SK-N-SH (cell line): ENCODE measurements around the gene KCNJ9. TPM values are rescaled to one million over a fixed set of nuclear protein-coding genes. Genes with fewer than 3 reads are reported as not detected.

Source experiments
- CTCF ChIA-PET: fragments of 300-600, 350-600 bp; formaldehyde crosslinking; extraction: SDS; loops from one replicate; lab custom pipeline; 2021; lab: Yijun Ruan, JAX
- POLR2A ChIA-PET: fragments of 350-600 bp; sonication (Branson Sonifier 250); formaldehyde crosslinking; extraction: SDS; loops from one replicate; lab custom pipeline; 2020; ENCODE audit warnings: antibody characterized with exemption, inconsistent platforms; lab: Yijun Ruan, JAX
- DNase-seq: peaks from one replicate; pipeline ENCODE4 v3.0.0; 2012
- H2AFZ ChIP-seq: fragments of 200-600 bp; sonication (generic); 2 replicates; pipeline ENCODE4 v1.8.1; 2016; ENCODE audit warnings: antibody characterized with exemption, mild to moderate bottlenecking, low read depth
- H3F3A ChIP-seq: fragments of 200-600 bp; sonication (generic); replicated peaks from 2 replicates; pipeline ENCODE3; 2016; ENCODE audit warnings: antibody characterized with exemption, mild to moderate bottlenecking; ENCODE audit not compliant: insufficient read depth
- H3K27ac ChIP-seq, 2 experiments: fragments of 200-500 bp in 1 of 2; fragments of 200-600 bp in 1 of 2; sonication (Bioruptor generic) in 1 of 2; sonication (generic), shearing (Covaris generic) in 1 of 2; 2 replicates each; pipeline versions ENCODE4 v1.5.1 to v1.6.1; 2014 to 2016; ENCODE audit warnings: low read depth in 2 of 2, inconsistent platforms in 1 of 2, low read length in 1 of 2, mild to moderate bottlenecking in 1 of 2, mixed read lengths in 1 of 2
- H3K27me3 ChIP-seq: fragments of 200-600 bp; sonication (generic), shearing (Covaris generic); 2 replicates; pipeline ENCODE4 v1.6.1; 2016; ENCODE audit warnings: mixed run types; ENCODE audit not compliant: insufficient read depth
- H3K36me3 ChIP-seq, 2 experiments: fragments of 200-500 bp in 1 of 2; fragments of 200-600 bp in 1 of 2; sonication (Bioruptor generic) in 1 of 2; sonication (generic) in 1 of 2; replicated peaks in 1 of 2; 2 replicates each; pipeline versions ENCODE3 to v1.5.1; 2014 to 2016; ENCODE audit warnings: low read length in 1 of 2, mild to moderate bottlenecking in 1 of 2; ENCODE audit not compliant: insufficient read depth in 2 of 2, control insufficient read depth in 1 of 2
- H3K4me1 ChIP-seq, 2 experiments: fragments of 200-500 bp in 1 of 2; fragments of 200-600 bp in 1 of 2; sonication (Bioruptor generic) in 1 of 2; sonication (generic), shearing (Covaris generic) in 1 of 2; 2 replicates each; pipeline versions ENCODE4 v1.5.1 to v1.6.1; 2014 to 2016; ENCODE audit warnings: low read depth in 1 of 2, low read length in 1 of 2, mixed run types in 1 of 2; ENCODE audit not compliant: insufficient read depth in 2 of 2, control insufficient read depth in 1 of 2
- H3K4me2 ChIP-seq: fragments of 200-600 bp; sonication (generic), shearing (Covaris generic); 2 replicates; pipeline ENCODE4 v1.6.1; 2017; ENCODE audit warnings: mixed run types
- H3K4me3 ChIP-seq, 2 experiments: fragments of 200-500 bp in 1 of 2; fragments of 200-600 bp in 1 of 2; sonication (Bioruptor generic) in 1 of 2; sonication (generic), shearing (Covaris generic) in 1 of 2; 2 replicates each; pipeline versions ENCODE4 v1.5.1 to v1.8.1; 2014 to 2016; ENCODE audit warnings: low read depth in 2 of 2, inconsistent platforms in 1 of 2, low read length in 1 of 2, mild to moderate bottlenecking in 1 of 2, mixed read lengths in 1 of 2, moderate library complexity in 1 of 2
- H3K79me2 ChIP-seq: fragments of 200-600 bp; sonication (generic); 2 replicates; pipeline ENCODE4 v1.8.1; 2017; ENCODE audit warnings: mild to moderate bottlenecking; ENCODE audit not compliant: insufficient read depth
- H3K9ac ChIP-seq: fragments of 200-600 bp; sonication (generic); 2 replicates; pipeline ENCODE4 v1.6.1; 2017; ENCODE audit warnings: mixed run types
- H3K9me2 ChIP-seq: fragments of 200-600 bp; sonication (generic); 2 replicates; pipeline ENCODE4 v1.6.1; 2017; ENCODE audit warnings: mixed run types
- H3K9me3 ChIP-seq: fragments of 200-600 bp; sonication (generic); 2 replicates; pipeline ENCODE4 v1.6.1; 2017; ENCODE audit warnings: mixed run types, mild to moderate bottlenecking, moderate library complexity
- H4K20me1 ChIP-seq: fragments of 200-600 bp; sonication (generic); 2 replicates; pipeline ENCODE4 v1.6.1; 2017; ENCODE audit warnings: mild to moderate bottlenecking, mixed run types; ENCODE audit not compliant: insufficient read depth
- CHD2 ChIP-seq: fragments of 150-350 bp; IDR thresholded peaks from 2 replicates; pipeline ENCODE4 v1.6.1; 2018; ENCODE audit warnings: low read length; ENCODE audit not compliant: partially characterized antibody
- FOSL2 ChIP-seq: IDR thresholded peaks from 2 replicates; pipeline ENCODE4 v1.4.0; 2012; ENCODE audit warnings: low read depth, mild to moderate bottlenecking, moderate library complexity, borderline replicate concordance
- FOXJ3 ChIP-seq: sonication (generic); formaldehyde crosslinking; IDR thresholded peaks from 2 replicates; pipeline ENCODE4 v1.5.1; 2020; ENCODE audit warnings: mild to moderate bottlenecking, missing genetic modification reagents
- GABPA ChIP-seq: IDR thresholded peaks from 2 replicates; pipeline ENCODE4 v1.4.0; 2012; ENCODE audit warnings: low read depth, mild to moderate bottlenecking
- GATA2 ChIP-seq: sonication (generic); formaldehyde crosslinking; IDR thresholded peaks from 2 replicates; pipeline ENCODE4 v1.5.0; 2020; ENCODE audit warnings: mild to moderate bottlenecking, missing genetic modification reagents
- MXI1 ChIP-seq: IDR thresholded peaks from 2 replicates; pipeline ENCODE4 v1.6.1; 2012; ENCODE audit warnings: mild to moderate bottlenecking, low read depth, low read length, improper control_type of control experiment
- NRF1 ChIP-seq: IDR thresholded peaks from 2 replicates; pipeline ENCODE4 v1.6.1; 2012; ENCODE audit warnings: low read depth, mild to moderate bottlenecking, low read length
- POLR2AphosphoS5 ChIP-seq: IDR thresholded peaks from 2 replicates; pipeline ENCODE4 v1.6.1; 2012; ENCODE audit warnings: low read depth, low read length
- RAD21 ChIP-seq: IDR thresholded peaks from 2 replicates; pipeline ENCODE4 v1.6.1; 2012; ENCODE audit warnings: mild to moderate bottlenecking, low read length
- RCOR1 ChIP-seq: fragments of 150-350 bp; IDR thresholded peaks from 2 replicates; pipeline ENCODE4 v1.6.1; 2017; ENCODE audit warnings: antibody characterized with exemption, low read length
- RXRA ChIP-seq: IDR thresholded peaks from 2 replicates; pipeline ENCODE4 v1.4.0; 2012; ENCODE audit warnings: low read depth, mild to moderate bottlenecking, borderline replicate concordance
- SMC3 ChIP-seq: IDR thresholded peaks from 2 replicates; pipeline ENCODE4 v1.6.1; 2012; ENCODE audit warnings: low read depth, low read length, improper control_type of control experiment
- TAF1 ChIP-seq: IDR thresholded peaks from 2 replicates; pipeline ENCODE4 v1.6.1; 2012; ENCODE audit warnings: low read depth, mild to moderate bottlenecking, low read length, moderate library complexity, borderline replicate concordance
- TCF12 ChIP-seq: IDR thresholded peaks from 2 replicates; pipeline ENCODE4 v1.4.0; 2012
- USF1 ChIP-seq: IDR thresholded peaks from 2 replicates; pipeline ENCODE4 v1.4.0; 2012; ENCODE audit warnings: low read depth, borderline replicate concordance
- ZBTB33 ChIP-seq: IDR thresholded peaks from 2 replicates; pipeline ENCODE4 v1.4.0; 2012; ENCODE audit warnings: low read depth, borderline replicate concordance
- WGBS: methylation state at CpG from one replicate; pipeline ENCODE4 v1.1.6; 2017; ENCODE audit warnings: low lambda C conversion rate; 5-methylcytosine and 5-hydroxymethylcytosine counted together
- polyA plus RNA-seq, 3 experiments: library from polyadenylated mRNA; depleted of rRNA; stranded (reverse); fragments of >200 nt; gene quantifications; 2 replicates each; pipeline ENCODE4 v1.2.3, GENCODE V29; 2012
- TF ChIP-seq, protein P1 (sequence below): IDR thresholded peaks from 2 replicates; pipeline ENCODE4; 2012

The KCNJ9 gene
- polyA plus RNA-seq, 1 of the 3 experiments (the other 2 are of a cell fraction) = 0.02 TPM

DNA sequence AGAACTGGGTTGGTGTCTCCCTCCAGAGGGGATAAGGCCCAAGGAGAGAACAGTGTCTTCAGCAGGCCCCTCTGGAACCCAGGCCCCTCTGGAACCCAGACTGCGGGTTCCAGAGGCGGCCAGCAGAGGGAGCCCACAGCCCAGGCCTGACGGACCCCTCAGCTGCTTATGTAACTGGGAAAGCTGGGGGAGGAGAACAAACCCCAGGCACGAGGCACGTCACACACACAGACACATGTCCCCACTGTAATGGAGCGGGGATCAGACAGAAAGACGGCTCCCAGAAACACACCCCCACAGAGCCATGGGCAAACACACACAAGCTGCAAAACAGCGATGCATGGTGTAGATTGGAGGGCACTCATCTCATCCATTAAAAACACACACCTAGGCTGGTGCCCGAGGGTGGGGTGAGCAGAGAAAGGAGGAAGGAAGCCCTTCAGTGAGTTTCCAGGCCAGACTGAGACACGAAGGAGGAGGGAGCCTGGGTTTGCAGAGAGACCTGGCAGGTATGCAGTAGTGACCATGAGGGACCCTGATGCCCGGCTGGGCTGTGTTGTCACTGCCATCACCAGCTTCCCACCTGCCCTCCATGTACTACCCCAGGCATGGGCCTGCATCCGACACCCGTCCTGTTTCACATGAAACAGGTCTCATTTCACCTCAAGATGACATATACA is 19.8 kb downstream of the KCNJ9 start (continued):
- TF ChIP-seq USF1 (no peak), NRF1 (no peak), RAD21 (peak; percentile 94), GATA2 (CRISPR knock-in tag) (no peak), TCF12 (no peak), RXRA (no peak), GABPA (no peak), CHD2 (peak; percentile 75), FOSL2 (no peak), POLR2AphosphoS5 (no peak), MXI1 (peak; percentile 96), RCOR1 (peak; percentile 32; the same call in 1 of the 2 replicates)
- TF ChIP-seq, protein P1, sequence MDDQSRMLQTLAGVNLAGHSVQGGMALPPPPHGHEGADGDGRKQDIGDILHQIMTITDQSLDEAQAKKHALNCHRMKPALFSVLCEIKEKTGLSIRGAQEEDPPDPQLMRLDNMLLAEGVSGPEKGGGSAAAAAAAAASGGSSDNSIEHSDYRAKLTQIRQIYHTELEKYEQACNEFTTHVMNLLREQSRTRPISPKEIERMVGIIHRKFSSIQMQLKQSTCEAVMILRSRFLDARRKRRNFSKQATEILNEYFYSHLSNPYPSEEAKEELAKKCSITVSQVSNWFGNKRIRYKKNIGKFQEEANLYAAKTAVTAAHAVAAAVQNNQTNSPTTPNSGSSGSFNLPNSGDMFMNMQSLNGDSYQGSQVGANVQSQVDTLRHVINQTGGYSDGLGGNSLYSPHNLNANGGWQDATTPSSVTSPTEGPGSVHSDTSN = no peak

- Histone ChIP-seq H3K9ac (no peak overlapping the region), H3K4me2 (no peak overlapping the region), H4K20me1 (no peaks in the 10 kb centered on the region), H3K36me3 (no peaks in the 10 kb centered on the region), H3K79me2 (no peaks in the 10 kb centered on the region), H3K27ac (no peak overlapping the region), H3K27me3 (no peaks in the 10 kb centered on the region), H3K4me1 (peaks cover 7 to 25% of the 10 kb centered on the region in 2 experiments; a peak in 1 of 4 replicates), H2AFZ (0 out of 2 replicates have a peak overlapping the region, but pooled peaks have one; percentile 84), H3K9me2 (no peaks in the 10 kb centered on the region), H3K4me3 (no peak overlapping the region), H3F3A (peaks cover 11% of the 10 kb centered on the region), H3K9me3 (no peaks in the 10 kb centered on the region)
- ChIA-PET POLR2A (interaction anchor here (0.6 to 2.0 kb wide), 2 partner anchors 117 to 150 kb away, joined by 3 to 8 read pairs; no protein-coding TSS in a partner anchor), CTCF (interaction anchor here (0.7 to 6.8 kb wide), 54 partner anchors 9 to 300 kb away, joined by 3 to 105 read pairs (median 5); partner anchors contain the start of genes ATP1A2, CASQ1, DCAF8 and PEX19)
- TF ChIP-seq SMC3 = no peak
- TF ChIP-seq FOXJ3 = 0 out of 2 replicates have a peak, but pooled peaks have one; percentile 3
- TF ChIP-seq ZBTB33 = no peak
- no peak for TF ChIP-seq POLR2AphosphoS5
- TF ChIP-seq TAF1 = no peak
- no peak for TF ChIP-seq FOSL2
- no peak for TF ChIP-seq GATA2 (CRISPR knock-in tag)
- WGBS = 67% methylated on average over 9 of the region's 9 CpGs
- DNase-seq = no peak
These were observed 20.6 kb downstream of the KCNJ9 start for GRCh38 chr1:160101717-160102522.
